ENCODE data around the gene CH25H.

The CH25H gene

GRCh38 chr10:89159761-89160160 lies 47.4 kb downstream of the CH25H start:
- H3K4me3 Mint-ChIP-seq = no peak overlapping the region
- H3K9me3 Mint-ChIP-seq = no peaks in the 10 kb centered on the region
- peaks cover 26% of the 10 kb centered on the region for H3K4me1 Mint-ChIP-seq
- DNase-seq (ENCODE audit: low spot score in 2 of 2) = no peak
- ATAC-seq = no peak
- no peaks in the 10 kb centered on the region for H3K36me3 Mint-ChIP-seq
- no peak overlapping the region for H3K27ac Mint-ChIP-seq

GRCh38 chr10:89159316-89159715 lies 47.8 kb downstream of the CH25H start:
- no peak for DNase-seq (ENCODE audit: low spot score in 2 of 2)
- no peak for ATAC-seq
- Mint-ChIP-seq H3K36me3 (no peaks in the 10 kb centered on the region), H3K27ac (no peak overlapping the region), H3K4me3 (no peak overlapping the region), H3K9me3 (no peaks in the 10 kb centered on the region), H3K4me1 (peaks cover 21% of the 10 kb centered on the region)

- ATAC-seq = no peak
- no peaks in the 10 kb centered on the region for H3K9me3 Mint-ChIP-seq
- no peak overlapping the region for H3K4me3 Mint-ChIP-seq
- DNase-seq (ENCODE audit: low spot score in 2 of 2) = no peak
- H3K27ac Mint-ChIP-seq = no peak overlapping the region
- H3K36me3 Mint-ChIP-seq = no peaks in the 10 kb centered on the region
- H3K4me1 Mint-ChIP-seq = peaks cover 12% of the 10 kb centered on the region
Measured at GRCh38 chr10:89158446-89158845, 48.7 kb downstream of the CH25H start.

- Mint-ChIP-seq H3K4me1 (peaks cover 7% of the 10 kb centered on the region), H3K9me3 (no peaks in the 10 kb centered on the region), H3K36me3 (no peaks in the 10 kb centered on the region), H3K27ac (no peak overlapping the region), H3K4me3 (no peak overlapping the region)
- DNase-seq (ENCODE audit: low spot score in 2 of 2) (no peak), ATAC-seq (no peak)
Measured at GRCh38 chr10:89156161-89156835, 50.8 kb downstream of the CH25H start.

Data from stimulated activated effector memory CD8-positive, alpha-beta T cell treated with anti-CD3 and anti-CD28 coated beads, Interleukin-12 subunit alpha, Interleukin-12 subunit beta, amount 100 ng/mL, for 72 hours (primary cell).